Measurements from ENCODE around the gene MARCOL. TPM values are rescaled to one million over a fixed set of nuclear protein-coding genes. Genes with fewer than 3 reads are reported as not detected.

MARCOL gene
- total and polyA plus RNA-seq, 2 donors: not detected

DNA sequence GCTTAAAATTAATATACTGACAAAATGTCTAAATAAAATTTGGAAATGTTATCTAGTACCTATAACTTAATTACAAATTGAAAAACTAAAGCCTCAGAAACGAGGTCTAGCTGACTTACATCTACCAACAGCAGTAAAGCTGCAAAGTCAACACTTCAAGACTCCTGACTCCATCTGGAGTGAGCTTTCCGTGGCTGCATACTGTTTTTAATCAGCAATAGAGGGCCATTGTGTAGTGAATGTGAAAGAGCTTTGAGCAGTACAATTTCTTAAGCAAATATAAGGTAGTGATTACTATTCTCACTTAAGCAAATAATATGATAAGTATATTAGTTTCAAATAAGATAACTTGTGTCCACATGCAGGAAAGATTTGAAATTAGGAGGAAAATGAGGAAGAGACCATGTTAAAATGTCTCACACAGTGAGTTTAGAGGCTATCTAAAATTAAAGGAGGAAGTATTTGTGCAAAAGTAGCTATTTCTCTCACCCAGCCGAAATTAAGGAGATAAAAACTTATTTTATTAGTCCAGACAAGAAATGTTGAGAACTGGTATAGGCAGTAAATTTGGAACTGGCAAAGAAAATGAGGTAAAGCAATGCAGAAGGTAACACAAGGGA lies 29.1 kb upstream of the MARCOL start:
- Histone ChIP-seq H3K27ac (ENCODE audit: low read depth in 1 of 2, low read length in 1 of 2) (no peak overlapping the region), H3K4me1 (ENCODE audit: control insufficient read depth in 2 of 2, insufficient read depth in 2 of 2, low read length in 2 of 2) (no peaks in the 10 kb centered on the region), H3K4me3 (ENCODE audit: low read length in 2 of 2) (no peak overlapping the region), H3K9me3 (ENCODE audit: control insufficient read depth in 2 of 2, insufficient read depth in 1 of 2, low read length in 1 of 2) (no peaks in the 10 kb centered on the region), H3K27me3 (ENCODE audit: control insufficient read depth in 2 of 2, insufficient read depth in 1 of 2, low read length in 1 of 2) (no peaks in the 10 kb centered on the region), H3K36me3 (ENCODE audit: control insufficient read depth in 2 of 2, insufficient read depth in 2 of 2, low read length in 1 of 2) (no peaks in the 10 kb centered on the region)
- DNase-seq (ENCODE audit: low read depth in 6 of 9, low spot score in 9 of 9): no peak
- WGBS: 76% methylated on average over 3 of the region's 3 CpGs

- Histone ChIP-seq H3K27me3 (ENCODE audit: control insufficient read depth in 2 of 2, insufficient read depth in 1 of 2, low read length in 1 of 2) (no peaks in the 10 kb centered on the region), H3K36me3 (ENCODE audit: control insufficient read depth in 2 of 2, insufficient read depth in 2 of 2, low read length in 1 of 2) (no peaks in the 10 kb centered on the region), H3K4me3 (ENCODE audit: low read length in 2 of 2) (no peak overlapping the region), H3K27ac (ENCODE audit: low read depth in 1 of 2, low read length in 1 of 2) (no peak overlapping the region), H3K9me3 (ENCODE audit: control insufficient read depth in 2 of 2, insufficient read depth in 1 of 2, low read length in 1 of 2) (no peaks in the 10 kb centered on the region), H3K4me1 (ENCODE audit: control insufficient read depth in 2 of 2, insufficient read depth in 2 of 2, low read length in 2 of 2) (no peaks in the 10 kb centered on the region)
- 95% methylated on average over 1 of the region's 1 CpG for WGBS
- DNase-seq (ENCODE audit: low read depth in 6 of 9, low spot score in 9 of 9): no peak
These were observed 23.6 kb upstream of the MARCOL start for GRCh38 chr5:148214665-148215185.

DNA sequence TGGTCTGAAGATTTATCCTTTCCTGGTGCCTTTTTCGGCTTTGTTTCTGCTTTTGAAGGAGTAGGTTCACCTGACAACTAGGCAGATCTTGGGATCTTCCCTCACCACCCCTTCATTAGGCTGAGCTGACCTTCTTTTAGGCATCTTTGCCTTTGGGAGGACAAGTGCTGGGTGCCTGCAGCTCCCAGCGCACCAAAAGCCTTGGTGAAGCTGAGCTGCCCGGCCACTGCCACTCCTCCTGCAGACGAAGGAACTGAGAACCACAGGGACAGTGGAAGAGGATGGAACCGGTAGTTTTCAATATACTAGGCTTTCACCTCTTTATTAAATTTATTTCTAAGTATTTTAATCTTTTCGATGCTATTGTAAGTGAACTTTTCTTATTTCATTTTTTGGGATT lies 16.8 kb upstream of the MARCOL start:
- H3K9me3 ChIP-seq (ENCODE audit: control insufficient read depth in 2 of 2, insufficient read depth in 1 of 2, low read length in 1 of 2): no peaks in the 10 kb centered on the region
- no peak overlapping the region for H3K4me3 ChIP-seq (ENCODE audit: low read length in 2 of 2)
- H3K27ac ChIP-seq (ENCODE audit: low read depth in 1 of 2, low read length in 1 of 2): no peak overlapping the region
- H3K36me3 ChIP-seq (ENCODE audit: control insufficient read depth in 2 of 2, insufficient read depth in 2 of 2, low read length in 1 of 2): no peaks in the 10 kb centered on the region
- no peaks in the 10 kb centered on the region for H3K27me3 ChIP-seq (ENCODE audit: control insufficient read depth in 2 of 2, insufficient read depth in 1 of 2, low read length in 1 of 2)
- 81% methylated on average over 6 of the region's 6 CpGs for WGBS
- no peak for DNase-seq (ENCODE audit: low read depth in 6 of 9, low spot score in 9 of 9)
- H3K4me1 ChIP-seq (ENCODE audit: control insufficient read depth in 2 of 2, insufficient read depth in 2 of 2, low read length in 2 of 2): no peaks in the 10 kb centered on the region

DNA sequence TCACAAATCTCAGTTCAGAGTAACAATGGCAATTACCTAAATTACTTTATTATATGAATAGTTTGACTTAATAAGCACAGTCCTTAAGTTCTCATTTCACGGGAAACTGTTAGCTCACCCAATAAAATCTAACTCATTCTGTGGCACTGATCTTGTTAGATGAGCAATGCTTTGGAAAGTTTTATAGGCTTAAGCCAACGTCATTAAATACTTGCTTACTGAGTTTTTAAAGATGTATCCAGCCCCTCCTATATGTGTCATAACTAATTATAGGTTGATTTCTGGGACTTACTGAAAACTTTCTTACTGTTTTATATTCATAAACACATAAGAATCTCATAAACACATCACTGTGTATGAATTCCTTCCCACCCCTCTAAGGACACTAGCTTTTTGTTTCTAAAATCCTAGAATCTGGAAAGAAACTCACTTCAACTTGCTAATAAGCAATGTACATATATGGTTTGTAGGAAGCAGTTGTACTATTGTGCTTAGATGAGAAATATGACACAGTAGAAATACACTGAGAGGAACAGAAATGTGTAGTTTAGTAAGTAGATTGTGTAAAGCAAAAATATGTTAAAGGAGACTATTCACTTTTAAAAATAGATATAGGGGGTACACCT lies 14.1 kb upstream of the MARCOL start:
- Histone ChIP-seq H3K4me1 (ENCODE audit: control insufficient read depth in 2 of 2, insufficient read depth in 2 of 2, low read length in 2 of 2) (no peaks in the 10 kb centered on the region), H3K9me3 (ENCODE audit: control insufficient read depth in 2 of 2, insufficient read depth in 1 of 2, low read length in 1 of 2) (no peaks in the 10 kb centered on the region), H3K36me3 (ENCODE audit: control insufficient read depth in 2 of 2, insufficient read depth in 2 of 2, low read length in 1 of 2) (no peaks in the 10 kb centered on the region), H3K27me3 (ENCODE audit: control insufficient read depth in 2 of 2, insufficient read depth in 1 of 2, low read length in 1 of 2) (no peaks in the 10 kb centered on the region), H3K4me3 (ENCODE audit: low read length in 2 of 2) (no peak overlapping the region), H3K27ac (ENCODE audit: low read depth in 1 of 2, low read length in 1 of 2) (no peak overlapping the region)
- DNase-seq (ENCODE audit: low read depth in 6 of 9, low spot score in 9 of 9): no peak
- WGBS: 87% methylated on average over 2 of the region's 2 CpGs

GRCh38 chr5:148228392-148228984 lies 9.8 kb upstream of the MARCOL start:
- Histone ChIP-seq H3K36me3 (ENCODE audit: control insufficient read depth in 2 of 2, insufficient read depth in 2 of 2, low read length in 1 of 2) (no peaks in the 10 kb centered on the region), H3K4me3 (ENCODE audit: low read length in 2 of 2) (no peak overlapping the region), H3K27me3 (ENCODE audit: control insufficient read depth in 2 of 2, insufficient read depth in 1 of 2, low read length in 1 of 2) (no peaks in the 10 kb centered on the region), H3K9me3 (ENCODE audit: control insufficient read depth in 2 of 2, insufficient read depth in 1 of 2, low read length in 1 of 2) (no peaks in the 10 kb centered on the region), H3K27ac (ENCODE audit: low read depth in 1 of 2, low read length in 1 of 2) (no peak overlapping the region), H3K4me1 (ENCODE audit: control insufficient read depth in 2 of 2, insufficient read depth in 2 of 2, low read length in 2 of 2) (no peaks in the 10 kb centered on the region)
- whole genome bisulfite sequencing: 94% methylated on average over 3 of the region's 3 CpGs
- DNase-seq (ENCODE audit: low read depth in 6 of 9, low spot score in 9 of 9): no peak

DNA sequence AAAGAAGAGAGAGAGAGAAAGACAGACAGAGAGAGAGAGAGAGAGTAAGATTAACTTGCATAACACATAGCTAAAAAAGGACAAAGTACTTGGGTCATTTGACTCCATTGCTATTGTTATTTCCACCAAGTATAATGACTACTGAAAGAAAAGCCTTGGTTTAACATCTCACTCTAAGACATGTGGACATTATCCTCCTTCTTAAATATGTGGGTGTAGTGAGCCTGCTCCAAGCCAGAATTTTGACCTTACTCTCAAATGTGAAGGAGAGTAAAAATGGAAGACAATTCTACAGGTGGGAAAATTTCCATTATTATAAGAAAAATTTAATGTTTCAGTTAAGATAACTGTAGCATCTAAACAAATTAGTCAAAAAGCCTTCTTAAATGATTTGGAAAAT lies 8.5 kb upstream of the MARCOL start:
- Histone ChIP-seq H3K27ac (ENCODE audit: low read depth in 1 of 2, low read length in 1 of 2) (no peak overlapping the region), H3K27me3 (ENCODE audit: control insufficient read depth in 2 of 2, insufficient read depth in 1 of 2, low read length in 1 of 2) (no peaks in the 10 kb centered on the region), H3K4me3 (ENCODE audit: low read length in 2 of 2) (no peak overlapping the region), H3K4me1 (ENCODE audit: control insufficient read depth in 2 of 2, insufficient read depth in 2 of 2, low read length in 2 of 2) (no peaks in the 10 kb centered on the region), H3K36me3 (ENCODE audit: control insufficient read depth in 2 of 2, insufficient read depth in 2 of 2, low read length in 1 of 2) (no peaks in the 10 kb centered on the region), H3K9me3 (ENCODE audit: control insufficient read depth in 2 of 2, insufficient read depth in 1 of 2, low read length in 1 of 2) (no peaks in the 10 kb centered on the region)
- DNase-seq (ENCODE audit: low read depth in 6 of 9, low spot score in 9 of 9): no peak

DNA sequence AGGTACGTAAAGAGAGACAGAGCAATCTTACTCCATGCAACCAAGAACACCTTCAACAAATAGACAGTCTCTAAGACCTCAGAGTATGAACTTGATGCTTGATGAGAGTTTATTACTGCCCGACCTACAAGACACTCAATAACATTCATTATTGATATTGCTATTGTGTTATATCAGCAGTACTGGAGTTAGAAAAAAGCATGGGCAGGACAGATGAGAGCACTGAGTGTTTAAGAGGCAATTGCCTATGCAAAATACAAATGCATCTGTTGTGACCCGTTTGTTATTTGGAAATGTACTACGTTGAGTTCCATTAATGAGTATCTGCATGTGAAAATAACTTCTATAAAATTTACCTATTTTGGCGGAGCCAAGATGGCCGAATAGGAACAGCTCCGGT lies 8.1 kb upstream of the MARCOL start:
- WGBS: 95% methylated on average over 7 of the region's 7 CpGs
- Histone ChIP-seq H3K27ac (ENCODE audit: low read depth in 1 of 2, low read length in 1 of 2) (no peak overlapping the region), H3K36me3 (ENCODE audit: control insufficient read depth in 2 of 2, insufficient read depth in 2 of 2, low read length in 1 of 2) (no peaks in the 10 kb centered on the region)

DNA sequence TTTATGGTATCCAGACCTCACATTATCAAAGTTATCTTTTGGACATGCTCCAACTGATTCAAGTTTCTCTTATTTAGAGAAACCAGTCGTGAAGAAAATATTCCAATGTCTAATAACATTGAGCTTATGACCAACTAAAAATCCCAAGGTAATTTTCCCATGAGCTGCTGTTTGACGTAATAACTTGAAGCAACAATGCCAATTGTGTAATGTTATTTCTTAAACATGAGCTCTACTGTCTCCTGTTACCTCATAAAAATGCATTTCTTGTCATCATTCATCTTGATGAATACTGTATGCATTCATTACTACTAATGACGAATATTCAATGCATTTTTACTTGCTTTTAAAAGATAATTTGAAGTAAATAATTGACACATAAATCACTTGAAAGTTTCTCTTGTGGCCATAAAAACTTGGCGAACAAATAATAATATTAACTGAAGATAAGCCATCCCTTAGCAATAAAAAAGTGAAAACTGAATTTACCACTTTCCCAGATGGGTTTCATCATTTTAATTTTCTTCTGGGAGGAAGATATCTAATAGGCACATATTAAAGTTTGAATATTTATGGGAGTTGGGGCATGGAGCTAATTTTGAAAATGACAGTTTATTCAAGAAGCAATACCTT lies 424 bp upstream of the MARCOL start:
- no peaks in the 10 kb centered on the region for H3K27me3 ChIP-seq (ENCODE audit: control insufficient read depth in 2 of 2, insufficient read depth in 1 of 2, low read length in 1 of 2)
- no peak overlapping the region for H3K4me3 ChIP-seq (ENCODE audit: low read length in 2 of 2)
- H3K36me3 ChIP-seq (ENCODE audit: control insufficient read depth in 2 of 2, insufficient read depth in 2 of 2, low read length in 1 of 2): no peaks in the 10 kb centered on the region
- no peaks in the 10 kb centered on the region for H3K9me3 ChIP-seq (ENCODE audit: control insufficient read depth in 2 of 2, insufficient read depth in 1 of 2, low read length in 1 of 2)
- WGBS: 76% methylated on average over 4 of the region's 4 CpGs
- no peak for DNase-seq (ENCODE audit: low read depth in 6 of 9, low spot score in 9 of 9)
- H3K4me1 ChIP-seq (ENCODE audit: control insufficient read depth in 2 of 2, insufficient read depth in 2 of 2, low read length in 2 of 2): no peaks in the 10 kb centered on the region
- H3K27ac ChIP-seq (ENCODE audit: low read depth in 1 of 2, low read length in 1 of 2): no peak overlapping the region

More for the DNA sequence above, 8.1 kb upstream of the MARCOL start:
- Histone ChIP-seq H3K9me3 (ENCODE audit: control insufficient read depth in 2 of 2, insufficient read depth in 1 of 2, low read length in 1 of 2) (no peaks in the 10 kb centered on the region), H3K4me1 (ENCODE audit: control insufficient read depth in 2 of 2, insufficient read depth in 2 of 2, low read length in 2 of 2) (no peaks in the 10 kb centered on the region), H3K27me3 (ENCODE audit: control insufficient read depth in 2 of 2, insufficient read depth in 1 of 2, low read length in 1 of 2) (no peaks in the 10 kb centered on the region), H3K4me3 (ENCODE audit: low read length in 2 of 2) (no peak overlapping the region)
- DNase-seq (ENCODE audit: low read depth in 6 of 9, low spot score in 9 of 9): no peak

- Histone ChIP-seq H3K27me3 (ENCODE audit: control insufficient read depth in 2 of 2, insufficient read depth in 1 of 2, low read length in 1 of 2) (no peaks in the 10 kb centered on the region), H3K9me3 (ENCODE audit: control insufficient read depth in 2 of 2, insufficient read depth in 1 of 2, low read length in 1 of 2) (no peaks in the 10 kb centered on the region), H3K4me3 (ENCODE audit: low read length in 2 of 2) (no peak overlapping the region), H3K4me1 (ENCODE audit: control insufficient read depth in 2 of 2, insufficient read depth in 2 of 2, low read length in 2 of 2) (no peaks in the 10 kb centered on the region), H3K36me3 (ENCODE audit: control insufficient read depth in 2 of 2, insufficient read depth in 2 of 2, low read length in 1 of 2) (no peaks in the 10 kb centered on the region), H3K27ac (ENCODE audit: low read depth in 1 of 2, low read length in 1 of 2) (no peak overlapping the region)
- no peak for DNase-seq (ENCODE audit: low read depth in 6 of 9, low spot score in 9 of 9)
- WGBS: 91% methylated on average over 2 of the region's 2 CpGs
These were observed 10.6 kb downstream of the MARCOL start for GRCh38 chr5:148248894-148249293.

All from thymus (tissue), 11 donors.